H9 (cell line): Measurements from ENCODE around the gene CTXN1. TPM values are rescaled to one million over a fixed set of nuclear protein-coding genes. Genes with fewer than 3 reads are reported as not detected.

Experiments
- DNase-seq: peaks from one replicate; pipeline ENCODE4 v3.0.0-alpha.2; 2017
- H2AFZ ChIP-seq: one replicate; pipeline ENCODE4 v1.6.1; 2013; ENCODE audit warnings: mild to moderate bottlenecking, low read length, control low read depth, moderate library complexity
- H2AK5ac ChIP-seq: 2 replicates; pipeline ENCODE4 v1.6.1; 2013; ENCODE audit warnings: low read length, control low read depth, mixed read lengths; ENCODE audit not compliant: insufficient read length
- H2BK120ac ChIP-seq: one replicate; pipeline ENCODE4 v1.6.1; 2013; ENCODE audit warnings: low read depth, mild to moderate bottlenecking, low read length, control low read depth, inconsistent platforms; ENCODE audit not compliant: poor library complexity, severe bottlenecking
- H2BK12ac ChIP-seq: 2 replicates; pipeline ENCODE4 v1.6.1; 2013; ENCODE audit warnings: low read length, control low read depth, mixed read lengths, low read depth; ENCODE audit not compliant: insufficient read length
- H2BK15ac ChIP-seq: 2 replicates; pipeline ENCODE4 v1.6.1; 2013; ENCODE audit warnings: low read depth, low read length, control low read depth
- H2BK20ac ChIP-seq: one replicate; pipeline ENCODE4 v1.6.1; 2013; ENCODE audit warnings: low read depth, mild to moderate bottlenecking, low read length, control low read depth, inconsistent platforms; ENCODE audit not compliant: poor library complexity, severe bottlenecking
- H2BK5ac ChIP-seq: 2 replicates; pipeline ENCODE4 v1.6.1; 2013; ENCODE audit warnings: low read length, control low read depth, mixed read lengths; ENCODE audit not compliant: insufficient read length
- H3K14ac ChIP-seq: 2 replicates; pipeline ENCODE4 v1.6.1; 2013; ENCODE audit warnings: low read length, control low read depth; ENCODE audit not compliant: insufficient read depth
- H3K18ac ChIP-seq: 2 replicates; pipeline ENCODE4 v1.6.1; 2013; ENCODE audit warnings: low read depth, mild to moderate bottlenecking, mixed read lengths, low read length, control low read depth; ENCODE audit not compliant: insufficient read length
- H3K23ac ChIP-seq: 2 replicates; pipeline ENCODE4 v1.6.1; 2013; ENCODE audit warnings: low read length, control low read depth, mixed read lengths, low read depth; ENCODE audit not compliant: insufficient read length
- H3K23me2 ChIP-seq: 2 replicates; pipeline ENCODE4 v1.6.1; 2013; ENCODE audit warnings: low read depth, mild to moderate bottlenecking, mixed read lengths, low read length, control low read depth; ENCODE audit not compliant: insufficient read length, poor library complexity, severe bottlenecking
- H3K27ac ChIP-seq: 2 replicates; pipeline ENCODE4 v1.5.1; 2013; ENCODE audit warnings: low read length, control low read depth, mixed read lengths, low read depth; ENCODE audit not compliant: insufficient read length
- H3K27me3 ChIP-seq: 2 replicates; pipeline ENCODE4 v1.6.1; 2013; ENCODE audit warnings: low read length, control low read depth, inconsistent platforms; ENCODE audit not compliant: insufficient read depth
- H3K4ac ChIP-seq: 2 replicates; pipeline ENCODE4 v1.6.1; 2013; ENCODE audit warnings: low read depth, mild to moderate bottlenecking, control low read depth, inconsistent platforms, low read length, moderate library complexity
- H3K4me1 ChIP-seq: 2 replicates; pipeline ENCODE4 v1.6.1; 2013; ENCODE audit warnings: low read length, control low read depth, inconsistent platforms; ENCODE audit not compliant: insufficient read depth
- H3K4me2 ChIP-seq: 2 replicates; pipeline ENCODE4 v1.6.1; 2013; ENCODE audit warnings: low read length, control low read depth, mixed read lengths; ENCODE audit not compliant: insufficient read length, insufficient read depth
- H3K56ac ChIP-seq: 2 replicates; pipeline ENCODE4 v1.6.1; 2013; ENCODE audit warnings: low read depth, mild to moderate bottlenecking, mixed read lengths, low read length, control low read depth; ENCODE audit not compliant: insufficient read length
- H3K79me1 ChIP-seq: 2 replicates; pipeline ENCODE4 v1.6.1; 2013; ENCODE audit warnings: low read depth, mild to moderate bottlenecking, moderate library complexity, low read length, control low read depth, inconsistent platforms; ENCODE audit not compliant: insufficient read depth, poor library complexity, severe bottlenecking
- H3K79me2 ChIP-seq: 2 replicates; pipeline ENCODE4 v1.6.1; 2013; ENCODE audit warnings: low read length, control low read depth, inconsistent platforms; ENCODE audit not compliant: insufficient read depth
- H3K9ac ChIP-seq: 2 replicates; pipeline ENCODE4 v1.6.1; 2013; ENCODE audit warnings: low read length, control low read depth, mixed read lengths; ENCODE audit not compliant: insufficient read length; ENCODE audit errors: extremely low read depth
- H3K9me3 ChIP-seq: one replicate; pipeline ENCODE4 v1.6.1; 2013; ENCODE audit warnings: low read depth, low read length, inconsistent platforms; ENCODE audit not compliant: control insufficient read depth
- H3T11ph ChIP-seq: one replicate; pipeline ENCODE4 v1.6.1; 2013; ENCODE audit warnings: mild to moderate bottlenecking, low read length, control low read depth, inconsistent platforms
- H4K20me1 ChIP-seq: one replicate; pipeline ENCODE4 v1.6.1; 2013; ENCODE audit not compliant: control insufficient read depth, insufficient read length, insufficient read depth
- H4K5ac ChIP-seq: 2 replicates; pipeline ENCODE4 v1.6.1; 2013; ENCODE audit warnings: low read depth, mild to moderate bottlenecking, mixed read lengths, low read length, control low read depth; ENCODE audit not compliant: insufficient read length
- H4K8ac ChIP-seq: replicated peaks from 2 replicates; pipeline ENCODE4 v1.6.1; 2013; ENCODE audit warnings: low read length, control low read depth, mixed read lengths, low read depth; ENCODE audit not compliant: insufficient read length
- H4K91ac ChIP-seq: 2 replicates; pipeline ENCODE4 v1.6.1; 2013; ENCODE audit warnings: low read depth, mild to moderate bottlenecking, moderate library complexity, mixed read lengths, low read length, control low read depth; ENCODE audit not compliant: insufficient read length
- H3K27ac Mint-ChIP-seq, 3 experiments: 2 replicates in 2 of 3; 3 replicates in 1 of 3; pipeline ENCODE4 v1.8.0; 2020 to 2021; ENCODE audit warnings: mixed read lengths in 3 of 3, mild to moderate bottlenecking in 1 of 3, moderate library complexity in 1 of 3
- H3K27me3 Mint-ChIP-seq: 2 replicates; pipeline ENCODE4 v1.8.0; 2021; ENCODE audit warnings: low read depth, mild to moderate bottlenecking, moderate library complexity, mixed read lengths
- H3K36me3 Mint-ChIP-seq, 3 experiments: 2 replicates in 2 of 3; 3 replicates in 1 of 3; pipeline ENCODE4 v1.8.0; 2020 to 2021; ENCODE audit warnings: low read depth in 3 of 3, mixed read lengths in 3 of 3; ENCODE audit not compliant: insufficient read depth in 1 of 3
- H3K4me1 Mint-ChIP-seq, 2 experiments: 2 replicates each; pipeline ENCODE4 v1.8.0; 2020; ENCODE audit warnings: mixed read lengths in 2 of 2
- H3K4me3 Mint-ChIP-seq, 2 experiments: 2 replicates in 1 of 2; 3 replicates in 1 of 2; pipeline ENCODE4 v1.8.0; 2020 to 2021; ENCODE audit warnings: mild to moderate bottlenecking in 2 of 2, mixed read lengths in 2 of 2, moderate library complexity in 1 of 2
- H3K9me3 Mint-ChIP-seq, 2 experiments: 2 replicates in 1 of 2; 3 replicates in 1 of 2; pipeline ENCODE4 v1.8.0; 2020; ENCODE audit warnings: mild to moderate bottlenecking in 2 of 2, mixed read lengths in 2 of 2, moderate library complexity in 1 of 2
- WGBS: extraction: QIAGEN DNeasy Blood & Tissue Kit; methylation state at CpG from one replicate; pipeline ENCODE4 v1.1.7; 2013; ENCODE audit warnings: missing lambda C conversion rate, low lambda C conversion rate, mixed read lengths; ENCODE audit not compliant: insufficient read length; ENCODE audit errors: extremely low coverage; 5-methylcytosine and 5-hydroxymethylcytosine counted together
- total RNA-seq: library from RNA; stranded (reverse); gene quantifications from 2 replicates; pipeline ENCODE4 v1.2.1, GENCODE V29; 2021
- TF ChIP-seq, protein P1 (sequence below): fragments of 200-600 bp; sonication (generic); conservative IDR thresholded peaks from 3 replicates; pipeline ENCODE4 v1.8.0; 2021; ENCODE audit warnings: antibody characterized with exemption, mild to moderate bottlenecking

CTXN1 gene
- total RNA-seq, 1 experiment from 2014 or later: 22.7 TPM

DNA sequence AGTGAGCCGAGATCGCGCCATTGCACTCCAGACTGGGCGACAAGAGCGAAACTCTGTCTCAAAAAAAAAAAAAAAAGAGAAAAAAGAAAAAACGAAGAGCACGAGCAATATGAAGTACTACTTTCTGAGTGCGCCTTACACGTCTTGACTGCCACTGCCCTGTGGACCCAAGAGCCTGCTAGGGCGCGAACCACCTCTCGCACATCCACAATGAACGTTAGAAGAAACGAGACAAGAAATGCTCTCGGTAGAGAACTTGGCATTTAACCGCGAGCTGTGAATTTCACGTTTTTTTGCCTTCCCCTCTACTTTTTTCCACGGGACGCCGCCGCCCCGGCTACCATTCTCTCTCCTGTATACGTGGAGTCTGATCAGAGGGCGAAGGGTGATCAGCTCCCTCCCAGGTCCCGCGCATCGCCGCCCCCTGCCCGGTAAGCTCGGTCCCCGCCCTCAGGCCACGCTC, 17.1 kb upstream of the CTXN1 start:
- no CpG with 5 or more reads among the region's 33 CpGs for WGBS
- H3K27ac Mint-ChIP-seq: peak overlapping the region; percentile 97 to 100 (median 98)
- no peak overlapping the region for H4K8ac ChIP-seq
- H3K4me3 Mint-ChIP-seq: peak overlapping the region; percentile 90 to 96
- H2BK15ac ChIP-seq: 0 out of 2 replicates have a peak overlapping the region, but pooled peaks have one; percentile 9
- peak overlapping the region; percentile 49 for H3K18ac ChIP-seq
- TF ChIP-seq, protein P1, sequence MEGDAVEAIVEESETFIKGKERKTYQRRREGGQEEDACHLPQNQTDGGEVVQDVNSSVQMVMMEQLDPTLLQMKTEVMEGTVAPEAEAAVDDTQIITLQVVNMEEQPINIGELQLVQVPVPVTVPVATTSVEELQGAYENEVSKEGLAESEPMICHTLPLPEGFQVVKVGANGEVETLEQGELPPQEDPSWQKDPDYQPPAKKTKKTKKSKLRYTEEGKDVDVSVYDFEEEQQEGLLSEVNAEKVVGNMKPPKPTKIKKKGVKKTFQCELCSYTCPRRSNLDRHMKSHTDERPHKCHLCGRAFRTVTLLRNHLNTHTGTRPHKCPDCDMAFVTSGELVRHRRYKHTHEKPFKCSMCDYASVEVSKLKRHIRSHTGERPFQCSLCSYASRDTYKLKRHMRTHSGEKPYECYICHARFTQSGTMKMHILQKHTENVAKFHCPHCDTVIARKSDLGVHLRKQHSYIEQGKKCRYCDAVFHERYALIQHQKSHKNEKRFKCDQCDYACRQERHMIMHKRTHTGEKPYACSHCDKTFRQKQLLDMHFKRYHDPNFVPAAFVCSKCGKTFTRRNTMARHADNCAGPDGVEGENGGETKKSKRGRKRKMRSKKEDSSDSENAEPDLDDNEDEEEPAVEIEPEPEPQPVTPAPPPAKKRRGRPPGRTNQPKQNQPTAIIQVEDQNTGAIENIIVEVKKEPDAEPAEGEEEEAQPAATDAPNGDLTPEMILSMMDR: no peak
- H3K9me3 ChIP-seq: no peaks in the 10 kb centered on the region
- H4K5ac ChIP-seq: no peak overlapping the region
- H3K79me1 ChIP-seq: peaks cover 9% of the 10 kb centered on the region
- no peaks in the 10 kb centered on the region for H3K23me2 ChIP-seq
- H3K4me1 ChIP-seq: no peaks in the 10 kb centered on the region
- peaks cover 3% of the 10 kb centered on the region; the same call in 1 of the 2 replicates for H3K79me2 ChIP-seq
- H2BK20ac ChIP-seq: no peak overlapping the region
- no peak overlapping the region for H3K56ac ChIP-seq
- DNase-seq: no peak
- H3K36me3 Mint-ChIP-seq: peaks cover 20 to 30% (median 26%) of the 10 kb centered on the region in 3 experiments
- peaks cover 3 to 10% of the 10 kb centered on the region in 2 experiments; a peak in 2 of 4 replicates for H3K4me1 Mint-ChIP-seq
- no peak overlapping the region for H4K91ac ChIP-seq
- no peaks in the 10 kb centered on the region; the same call in 1 of the 2 replicates for H3K27me3 Mint-ChIP-seq
- H2AFZ ChIP-seq: no peak overlapping the region
- H2AK5ac ChIP-seq: no peak overlapping the region
- H4K20me1 ChIP-seq: no peaks in the 10 kb centered on the region
- H3K23ac ChIP-seq: no peak overlapping the region
- H3K14ac ChIP-seq: peak overlapping the region; percentile 89; the same call in 1 of the 2 replicates
- H3K9ac ChIP-seq: peak overlapping the region; percentile 80
- H3K9me3 Mint-ChIP-seq: peaks cover 0 to 2% of the 10 kb centered on the region in 2 experiments; a peak in 2 of 5 replicates
- peak overlapping the region; percentile 35; the same call in 1 of the 2 replicates for H3K4ac ChIP-seq
- no peak overlapping the region for H2BK12ac ChIP-seq
- no peaks in the 10 kb centered on the region for H3K27me3 ChIP-seq
- H3T11ph ChIP-seq: no peak overlapping the region
- peak overlapping the region; percentile 52 for H2BK120ac ChIP-seq
- H3K27ac ChIP-seq: no peak overlapping the region
- H3K4me2 ChIP-seq: peak overlapping the region; percentile 66
- no peak overlapping the region for H2BK5ac ChIP-seq
